Measurements from ENCODE around the gene TBR1. TPM values are rescaled to one million over a fixed set of nuclear protein-coding genes. Genes with fewer than 3 reads are reported as not detected.

TBR1 gene
- total RNA-seq, 8 experiments from 2014 or later = 0.05 to 0.71 (median 0.19) TPM

DNA sequence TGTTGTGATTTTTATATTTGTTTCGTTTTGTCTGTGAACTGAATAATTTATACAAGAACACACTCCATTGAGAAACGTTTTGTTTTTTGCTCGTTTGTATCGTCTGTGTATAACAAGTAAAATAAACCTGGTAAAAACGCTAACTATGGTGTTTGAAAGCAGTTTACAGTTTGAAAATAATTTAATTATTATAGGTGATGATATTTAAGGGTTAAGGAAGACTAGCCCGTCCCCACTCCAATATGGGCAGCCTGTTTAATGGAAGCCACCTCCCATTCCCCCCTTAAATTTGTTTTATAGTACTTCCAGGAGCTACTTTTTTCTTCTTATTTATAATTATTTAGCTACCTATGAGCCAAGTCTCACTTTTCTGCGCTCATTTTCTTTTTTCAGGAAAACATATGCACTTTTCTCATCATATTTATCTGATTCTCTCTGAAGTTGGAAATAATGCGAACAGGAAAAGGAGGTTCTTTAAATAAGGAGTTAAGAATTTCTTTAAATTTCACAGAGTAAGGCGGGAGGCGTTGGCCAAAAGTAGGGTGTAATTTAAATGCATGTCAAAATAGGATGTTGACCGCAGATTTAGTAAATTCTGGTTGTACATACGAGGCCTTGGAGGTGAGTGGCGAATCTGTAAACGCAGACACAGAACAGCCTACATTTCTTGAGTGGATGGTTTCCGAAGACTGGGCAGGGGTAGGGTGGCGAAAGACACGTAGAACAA is 9.8 kb downstream of the TBR1 start:
- no peak for ATAC-seq (replicated peaks in 6 of 8)
- in situ Hi-C loops (cut with MboI; ENCODE audit: low pct_unique_long_range_greater_than_20kb in 2 of 9, low sequenced_read_pairs in 9 of 9, unreplicated experiment in 9 of 9) = no loop called here
- H3K27ac ChIP-seq = no peak overlapping the region
- H3K4me1 ChIP-seq (replicated peaks in 1 of 2) = peaks cover 0 to 7% of the 10 kb centered on the region in 2 donors
- H3K4me3 ChIP-seq = no peak overlapping the region
- 20 to 62% (median 29%) methylated on average over 6 to 17 of the region's 17 CpGs for WGBS, 10 experiments

- ATAC-seq (replicated peaks in 6 of 8) = peak in 1 of 8 experiments; percentile 5
- Histone ChIP-seq H3K4me3 (no peak overlapping the region), H3K27ac (no peak overlapping the region), H3K4me1 (replicated peaks in 1 of 2) (peaks cover 0 to 7% of the 10 kb centered on the region in 2 donors)
- WGBS, 10 experiments = 0 to 51% (median 12%) methylated on average over 3 to 13 of the region's 13 CpGs; no CpG with 5 or more reads in 2 of the 10 experiments
- in situ Hi-C loops (cut with MboI; ENCODE audit: low pct_unique_long_range_greater_than_20kb in 2 of 9, low sequenced_read_pairs in 9 of 9, unreplicated experiment in 9 of 9) = no loop called here
Measured at GRCh38 chr2:161426455-161426921, 10.4 kb downstream of the TBR1 start.

DNA sequence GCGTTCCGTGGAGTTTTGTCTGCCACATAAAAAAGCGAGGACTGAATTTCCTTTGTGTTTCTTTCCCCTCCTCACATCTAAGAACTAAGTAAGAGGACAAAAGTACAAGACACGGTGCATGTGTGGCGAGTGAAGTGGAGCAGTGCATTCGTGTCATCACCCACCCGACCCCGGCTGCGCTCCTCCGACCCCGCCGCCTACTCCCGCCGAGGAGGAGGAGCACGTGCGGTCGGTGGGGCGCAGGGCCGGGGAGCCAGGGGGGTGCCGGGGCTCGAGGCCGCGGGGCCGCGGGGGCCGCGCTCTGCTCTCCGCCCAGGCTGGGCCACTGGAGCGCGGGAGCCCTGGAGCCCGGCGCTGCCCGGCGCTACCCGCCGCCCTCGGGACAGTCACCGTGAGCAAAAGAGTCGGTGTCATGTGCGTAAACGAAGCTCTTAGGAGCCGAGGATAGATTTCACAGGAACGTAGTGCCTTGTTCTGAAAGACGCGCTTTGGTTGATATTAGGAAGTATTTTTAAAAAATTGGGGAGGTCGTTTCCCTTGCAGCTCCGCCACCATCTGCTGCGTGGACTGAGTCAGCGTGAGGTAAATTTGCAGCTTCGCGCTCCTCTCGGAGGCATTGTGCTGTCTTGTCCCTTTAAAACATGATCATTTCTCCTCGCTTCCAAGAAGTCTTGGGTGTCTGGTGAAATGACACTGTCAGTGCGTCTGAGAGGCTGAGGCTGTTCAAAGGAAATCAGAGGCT is 11.0 kb downstream of the TBR1 start:
- peak in 4 of 8 experiments; percentile 24 to 81 (median 44) for ATAC-seq (replicated peaks in 6 of 8)
- H3K4me1 ChIP-seq (replicated peaks in 1 of 2) = peaks cover 0 to 7% of the 10 kb centered on the region in 2 donors
- WGBS, 10 experiments = 0 to 32% (median 11%) methylated on average over 1 to 21 of the region's 54 CpGs; no CpG with 5 or more reads in 2 of the 10 experiments
- peak overlapping the region in 1 of 5 donors; percentile 7 for H3K4me3 ChIP-seq
- no peak overlapping the region for H3K27ac ChIP-seq
- in situ Hi-C loops (cut with MboI; ENCODE audit: low pct_unique_long_range_greater_than_20kb in 2 of 9, low sequenced_read_pairs in 9 of 9, unreplicated experiment in 9 of 9) = no loop called here

DNA sequence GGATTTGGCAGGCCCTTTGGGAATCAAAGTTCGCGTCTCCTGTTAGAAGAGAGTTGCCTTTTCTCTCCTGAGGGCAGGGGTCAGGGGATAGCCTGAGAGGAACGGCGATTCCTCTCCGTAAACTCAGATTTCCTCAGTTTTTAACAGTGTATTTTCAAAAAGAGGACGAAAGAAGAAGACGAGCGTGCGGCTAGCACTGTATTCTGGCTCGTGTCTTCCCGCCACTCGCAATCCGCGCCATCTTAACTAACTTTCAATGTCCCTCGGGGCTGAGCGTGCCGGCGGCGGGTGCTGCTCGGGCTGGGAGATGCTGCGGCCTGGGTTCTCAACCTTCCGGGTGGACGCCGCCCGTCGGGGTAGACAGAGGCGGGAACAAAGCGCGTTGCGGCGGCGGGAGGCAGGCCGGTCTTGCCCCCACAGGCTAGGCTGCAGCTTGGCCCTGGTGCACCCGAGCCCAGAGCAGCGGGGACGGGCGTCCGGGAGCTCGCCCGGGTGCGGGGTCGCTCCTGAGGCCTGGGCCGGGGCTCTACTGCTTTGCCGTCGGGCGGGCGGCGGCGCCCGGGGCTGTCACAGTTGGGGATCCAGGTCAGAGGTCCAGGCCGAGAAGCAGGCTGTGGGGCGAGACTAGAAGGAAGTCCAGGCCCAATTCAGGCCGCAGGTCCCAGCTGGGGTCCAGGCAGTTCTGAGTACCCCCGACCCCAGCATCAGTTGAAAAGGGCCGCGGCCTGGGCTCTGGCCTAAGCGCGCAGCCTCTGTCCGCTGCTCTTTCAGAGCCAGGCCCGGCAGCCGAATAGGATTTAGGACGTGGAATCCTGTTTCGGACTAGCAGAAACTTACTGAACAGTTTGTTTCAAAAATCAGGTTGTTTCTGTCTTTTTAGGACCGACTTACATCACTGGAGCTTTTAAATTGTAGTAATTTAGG is 11.8 kb downstream of the TBR1 start:
- no peak for ATAC-seq (replicated peaks in 6 of 8)
- Histone ChIP-seq H3K27ac (no peak overlapping the region), H3K4me3 (no peak overlapping the region), H3K4me1 (replicated peaks in 1 of 2) (peaks cover 0 to 7% of the 10 kb centered on the region in 2 donors)
- in situ Hi-C loops (cut with MboI; ENCODE audit: low pct_unique_long_range_greater_than_20kb in 2 of 9, low sequenced_read_pairs in 9 of 9, unreplicated experiment in 9 of 9) = no loop called here
- 0 to 100% (median 71%) methylated on average over 1 to 28 of the region's 64 CpGs; no CpG with 5 or more reads in 1 of the 10 experiments for WGBS, 10 experiments

DNA sequence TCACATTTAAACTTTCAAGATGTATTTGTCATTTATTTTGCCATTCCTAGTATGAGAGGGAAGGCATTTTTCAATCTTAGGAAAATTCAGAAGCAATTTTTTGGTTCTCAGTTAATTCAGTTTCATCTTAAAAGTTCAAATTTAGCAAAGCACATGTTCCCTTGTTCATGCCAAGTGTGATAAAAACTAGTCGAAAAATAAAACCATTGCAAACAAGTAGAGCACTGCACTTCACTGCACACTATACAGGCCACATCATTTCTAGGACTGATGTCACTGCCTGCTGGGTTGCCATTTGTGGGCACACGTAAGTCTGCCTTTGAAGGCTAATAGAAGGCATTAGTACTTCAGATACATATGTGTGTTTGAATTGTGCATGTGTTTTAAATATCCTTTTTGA is 14.3 kb downstream of the TBR1 start:
- no peak for ATAC-seq (replicated peaks in 6 of 8)
- Histone ChIP-seq H3K27ac (no peak overlapping the region), H3K4me3 (no peak overlapping the region), H3K4me1 (replicated peaks in 1 of 2) (no peaks in the 10 kb centered on the region)
- in situ Hi-C loops (cut with MboI; ENCODE audit: low pct_unique_long_range_greater_than_20kb in 2 of 9, low sequenced_read_pairs in 9 of 9, unreplicated experiment in 9 of 9) = no loop called here
- 17 to 100% (median 79%) methylated on average over 1 to 2 of the region's 2 CpGs; no CpG with 5 or more reads in 2 of the 10 experiments for WGBS, 10 experiments

DNA sequence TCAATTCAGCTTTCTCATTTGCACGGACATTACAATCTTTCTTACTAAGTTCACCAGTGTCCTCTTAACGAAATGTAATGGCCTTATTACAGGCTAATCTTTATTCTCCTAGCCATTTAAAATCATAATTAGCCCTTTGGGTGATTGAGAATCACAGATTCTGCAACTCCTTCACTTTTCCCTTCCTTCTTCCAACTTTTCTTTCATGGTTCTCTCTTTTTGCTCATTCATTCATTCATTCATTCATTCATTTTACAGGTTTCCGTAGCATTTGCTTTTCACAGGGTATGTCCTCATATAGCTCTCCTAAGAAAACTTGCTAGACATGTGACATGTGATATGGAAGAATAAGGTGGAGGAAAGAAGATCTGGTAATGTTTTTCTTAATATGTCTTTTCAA is 16.0 kb downstream of the TBR1 start:
- ATAC-seq (replicated peaks in 6 of 8) = no peak

GRCh38 chr2:161434118-161434517 is 18.0 kb downstream of the TBR1 start:
- in situ Hi-C loops (cut with MboI; ENCODE audit: low pct_unique_long_range_greater_than_20kb in 2 of 9, low sequenced_read_pairs in 9 of 9, unreplicated experiment in 9 of 9) = no loop called here
- 0 to 43% (median 17%) methylated on average over 1 of the region's 1 CpG; no CpG with 5 or more reads in 2 of the 10 experiments for WGBS, 10 experiments
- ATAC-seq (replicated peaks in 6 of 8) = no peak
- no peak overlapping the region for H3K4me3 ChIP-seq
- H3K27ac ChIP-seq = no peak overlapping the region
- no peaks in the 10 kb centered on the region for H3K4me1 ChIP-seq (replicated peaks in 1 of 2)

More for the DNA sequence above, 16.0 kb downstream of the TBR1 start:
- Histone ChIP-seq H3K27ac (no peak overlapping the region), H3K4me1 (replicated peaks in 1 of 2) (no peaks in the 10 kb centered on the region), H3K4me3 (no peak overlapping the region)
- in situ Hi-C loops (cut with MboI; ENCODE audit: low pct_unique_long_range_greater_than_20kb in 2 of 9, low sequenced_read_pairs in 9 of 9, unreplicated experiment in 9 of 9) = no loop called here
- 38 to 100% (median 62%) methylated on average over 1 to 3 of the region's 3 CpGs for WGBS, 10 experiments

DNA sequence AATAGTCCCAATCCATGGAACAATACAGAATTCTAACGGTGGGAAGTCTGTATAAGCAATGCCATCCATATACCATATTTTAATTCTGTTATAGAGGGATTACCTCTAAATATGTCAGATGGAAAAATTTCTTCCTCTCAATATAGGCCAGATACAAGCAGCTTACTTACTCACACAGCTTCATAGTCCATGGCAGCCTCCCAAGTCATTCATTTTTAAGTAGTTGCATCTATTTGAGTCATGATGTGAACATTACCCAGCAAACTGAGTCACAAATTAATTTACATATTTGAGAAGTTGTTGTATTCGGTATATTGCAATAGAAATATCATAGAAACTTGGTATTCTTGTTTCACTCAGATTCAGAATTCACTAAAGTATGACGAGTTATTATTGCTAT is 20.3 kb downstream of the TBR1 start:
- Histone ChIP-seq H3K4me1 (replicated peaks in 1 of 2) (no peaks in the 10 kb centered on the region), H3K27ac (no peak overlapping the region), H3K4me3 (no peak overlapping the region)
- peak in 2 of 8 experiments; percentile 35 to 92 for ATAC-seq (replicated peaks in 6 of 8)
- in situ Hi-C loops (cut with MboI; ENCODE audit: low pct_unique_long_range_greater_than_20kb in 2 of 9, low sequenced_read_pairs in 9 of 9, unreplicated experiment in 9 of 9) = no loop called here
- 16 to 100% (median 62%) methylated on average over 2 to 3 of the region's 3 CpGs for WGBS, 10 experiments

DNA sequence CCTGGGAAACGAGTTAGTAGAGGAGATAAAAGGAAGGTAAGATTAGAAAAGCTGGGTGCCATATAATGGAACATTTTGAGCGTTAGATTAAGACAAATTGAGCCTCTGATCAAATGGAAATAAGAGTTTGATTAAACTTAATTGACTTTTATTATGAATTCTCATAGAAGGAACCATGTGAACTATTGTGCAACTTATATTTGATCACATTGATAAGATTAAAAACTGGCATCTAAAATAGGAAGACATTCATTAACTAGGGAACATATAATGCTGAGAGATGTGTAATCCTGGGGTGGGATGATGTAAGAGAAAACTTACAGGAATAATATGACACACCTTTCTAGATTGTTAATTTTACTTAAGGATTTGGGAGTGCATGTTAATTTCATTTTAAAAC is 22.5 kb downstream of the TBR1 start:
- WGBS, 10 experiments = 0 to 69% (median 51%) methylated on average over 1 to 2 of the region's 2 CpGs
- no peak for ATAC-seq (replicated peaks in 6 of 8)
- H3K4me1 ChIP-seq (replicated peaks in 1 of 2) = no peaks in the 10 kb centered on the region
- no peak overlapping the region for H3K4me3 ChIP-seq
- in situ Hi-C loops (cut with MboI; ENCODE audit: low pct_unique_long_range_greater_than_20kb in 2 of 9, low sequenced_read_pairs in 9 of 9, unreplicated experiment in 9 of 9) = no loop called here
- no peak overlapping the region for H3K27ac ChIP-seq

- Histone ChIP-seq H3K4me1 (replicated peaks in 1 of 2) (no peaks in the 10 kb centered on the region), H3K27ac (no peak overlapping the region), H3K4me3 (no peak overlapping the region)
- ATAC-seq (replicated peaks in 6 of 8) = no peak
- in situ Hi-C loops (cut with MboI; ENCODE audit: low pct_unique_long_range_greater_than_20kb in 2 of 9, low sequenced_read_pairs in 9 of 9, unreplicated experiment in 9 of 9) = no loop called here
- 46 to 96% (median 85%) methylated on average over 1 to 12 of the region's 12 CpGs; no CpG with 5 or more reads in 2 of the 10 experiments for WGBS, 10 experiments
Measured at GRCh38 chr2:161445097-161445496, 29.0 kb downstream of the TBR1 start.

DNA sequence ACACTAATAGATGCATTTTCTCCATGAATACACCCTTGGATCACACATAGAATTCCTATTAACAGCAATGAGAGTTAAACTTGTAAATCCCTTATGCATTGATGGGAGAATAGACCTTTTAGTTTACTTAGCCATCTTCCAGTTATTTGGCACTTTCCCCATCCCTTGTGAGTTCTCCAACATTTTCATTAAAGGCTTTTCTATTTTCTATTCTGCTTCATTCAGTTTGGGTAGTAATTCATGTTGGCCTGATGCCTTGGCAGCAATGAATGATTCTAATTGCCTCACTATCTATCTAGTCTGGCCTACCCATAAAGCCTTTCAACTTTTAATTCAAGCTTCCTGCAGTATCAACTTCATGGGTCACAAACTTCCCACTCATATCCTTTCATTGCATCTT is 32.3 kb downstream of the TBR1 start:
- no peaks in the 10 kb centered on the region for H3K4me1 ChIP-seq (replicated peaks in 1 of 2)
- in situ Hi-C loops (cut with MboI; ENCODE audit: low pct_unique_long_range_greater_than_20kb in 2 of 9, low sequenced_read_pairs in 9 of 9, unreplicated experiment in 9 of 9) = no loop called here
- no peak for ATAC-seq (replicated peaks in 6 of 8)
- H3K27ac ChIP-seq = no peak overlapping the region
- no peak overlapping the region for H3K4me3 ChIP-seq

GRCh38 chr2:161471631-161472030 is 55.5 kb downstream of the TBR1 start:
- H3K4me1 ChIP-seq (replicated peaks in 1 of 2) = no peaks in the 10 kb centered on the region
- in situ Hi-C loops (cut with MboI; ENCODE audit: low pct_unique_long_range_greater_than_20kb in 2 of 9, low sequenced_read_pairs in 9 of 9, unreplicated experiment in 9 of 9) = no loop called here
- H3K4me3 ChIP-seq = no peak overlapping the region
- no peak for ATAC-seq (replicated peaks in 6 of 8)
- no peak overlapping the region for H3K27ac ChIP-seq
- WGBS, 10 experiments = 0 to 100% (median 81%) methylated on average over 1 to 2 of the region's 2 CpGs

DNA sequence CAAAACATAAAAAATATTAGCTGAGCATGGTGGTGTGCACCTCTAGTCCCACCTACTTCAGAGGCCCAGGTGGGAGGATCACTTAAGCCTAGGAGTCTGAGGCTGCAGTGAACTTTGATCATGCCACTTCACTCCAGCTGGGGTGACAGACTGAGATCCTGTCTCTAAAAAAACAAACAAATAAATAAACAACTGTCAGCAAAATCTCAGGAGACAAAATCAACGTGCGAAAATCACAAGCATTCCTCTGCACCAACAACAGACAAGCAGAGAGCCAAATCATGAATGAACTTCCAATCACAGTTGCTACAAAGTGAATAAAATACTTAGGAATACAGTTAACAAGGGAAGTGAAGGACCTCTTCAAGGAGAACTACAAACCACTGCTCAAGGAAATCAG is 58.8 kb downstream of the TBR1 start:
- Histone ChIP-seq H3K4me1 (replicated peaks in 1 of 2) (no peaks in the 10 kb centered on the region), H3K4me3 (no peak overlapping the region), H3K27ac (no peak overlapping the region)
- ATAC-seq (replicated peaks in 6 of 8) = no peak
- in situ Hi-C loops (cut with MboI; ENCODE audit: low pct_unique_long_range_greater_than_20kb in 2 of 9, low sequenced_read_pairs in 9 of 9, unreplicated experiment in 9 of 9) = no loop called here
- 8 to 95% (median 80%) methylated on average over 1 to 2 of the region's 2 CpGs; no CpG with 5 or more reads in 3 of the 10 experiments for WGBS, 10 experiments
